PC-9 (cell line): ENCODE data around the gene TMEM219. TPM values are rescaled to one million over a fixed set of nuclear protein-coding genes. Genes with fewer than 3 reads are reported as not detected.

Experiments
- BruUV-seq: library from RNA; stranded (reverse); fragments of 400-500 nt; replicated peaks from 2 replicates; lab custom pipeline; 2021; lab: Mats Ljungman, UMichigan
- CTCF ChIA-PET: fragments of 300-600 bp; sonication (Branson Sonifier 250); formaldehyde crosslinking; loops from one replicate; lab custom pipeline; 2022; ENCODE audit warnings: antibody characterized with exemption; lab: Charles Lee
- POLR2A ChIA-PET: fragments of 300-600 bp; sonication (Branson Sonifier 250); formaldehyde crosslinking; loops from one replicate; lab custom pipeline; 2022; ENCODE audit warnings: antibody characterized with exemption; ENCODE audit not compliant: unreplicated experiment; lab: Charles Lee
- DNase-seq, 2 experiments: peaks; one replicate each; pipeline versions ENCODE4 v3.0.0 to v3.0.0-alpha.2; 2015 to 2022; ENCODE audit warnings: mixed read lengths in 1 of 2
- H2AFZ ChIP-seq: fragments of 200-600 bp; sonication (generic); 2 replicates; pipeline ENCODE4 v1.8.1; 2017; ENCODE audit warnings: antibody characterized with exemption
- H3F3A ChIP-seq: fragments of 200-600 bp; sonication (generic); 2 replicates; pipeline ENCODE4 v1.8.1; 2017; ENCODE audit warnings: antibody characterized with exemption, mild to moderate bottlenecking, low read depth; ENCODE audit not compliant: insufficient read depth
- H3K27ac ChIP-seq: fragments of 200-600 bp; sonication (generic); 2 replicates; pipeline ENCODE4 v1.6.1; 2016; ENCODE audit warnings: mixed run types
- H3K27me3 ChIP-seq: fragments of 200-600 bp; sonication (generic); 2 replicates; pipeline ENCODE4 v1.6.1; 2016; ENCODE audit warnings: low read depth, mixed run types; ENCODE audit not compliant: insufficient read depth
- H3K36me3 ChIP-seq: fragments of 200-600 bp; sonication (generic); 2 replicates; pipeline ENCODE4 v1.6.1; 2016; ENCODE audit warnings: low read depth, mixed run types
- H3K4me1 ChIP-seq: fragments of 200-600 bp; sonication (generic); replicated peaks from 2 replicates; pipeline ENCODE4 v1.6.1; 2016; ENCODE audit warnings: mixed run types; ENCODE audit not compliant: insufficient read depth
- H3K4me2 ChIP-seq: fragments of 200-600 bp; sonication (generic); 2 replicates; pipeline ENCODE4 v1.6.1; 2017; ENCODE audit warnings: mixed run types
- H3K4me3 ChIP-seq: fragments of 200-600 bp; sonication (generic); 2 replicates; pipeline ENCODE4 v1.6.1; 2016; ENCODE audit warnings: mixed run types
- H3K79me2 ChIP-seq: fragments of 200-600 bp; sonication (generic); 2 replicates; pipeline ENCODE4 v1.6.1; 2017; ENCODE audit warnings: low read depth, mixed run types
- H3K9me2 ChIP-seq: fragments of 200-600 bp; sonication (generic); 2 replicates; pipeline ENCODE4 v1.8.1; 2017; ENCODE audit warnings: mild to moderate bottlenecking; ENCODE audit not compliant: insufficient read depth
- H3K9me3 ChIP-seq: fragments of 200-600 bp; sonication (generic); 2 replicates; pipeline ENCODE4 v1.8.1; 2016; ENCODE audit warnings: low read depth; ENCODE audit not compliant: insufficient read depth
- H4K20me1 ChIP-seq: fragments of 200-600 bp; sonication (generic); 2 replicates; pipeline ENCODE4 v1.8.1; 2017; ENCODE audit not compliant: insufficient read depth
- EZH2 ChIP-seq: fragments of 200-600 bp; sonication (generic); IDR thresholded peaks from 2 replicates; pipeline ENCODE4 v1.8.0; 2017; ENCODE audit warnings: antibody characterized with exemption, low read depth
- intact Hi-C: fragments of 100-400 bp; cut with micrococcal nuclease; formaldehyde crosslinking; loops from one replicate; pipeline ENCODE4 v1.10.0; 2022; ENCODE audit not compliant: unreplicated experiment
- total RNA-seq: library from RNA; stranded (reverse); gene quantifications from 2 replicates; pipeline ENCODE4 v1.2.3, GENCODE V29; 2021
- TF ChIP-seq, protein P1 (sequence below): fragments of 200-600 bp; sonication (generic); conservative IDR thresholded peaks from 2 replicates; pipeline ENCODE4 v1.6.1; 2017; ENCODE audit warnings: mixed run types, antibody characterized with exemption, mild to moderate bottlenecking, moderate library complexity

The TMEM219 gene
- total RNA-seq, 1 experiment from 2014 or later = 141 TPM

DNA sequence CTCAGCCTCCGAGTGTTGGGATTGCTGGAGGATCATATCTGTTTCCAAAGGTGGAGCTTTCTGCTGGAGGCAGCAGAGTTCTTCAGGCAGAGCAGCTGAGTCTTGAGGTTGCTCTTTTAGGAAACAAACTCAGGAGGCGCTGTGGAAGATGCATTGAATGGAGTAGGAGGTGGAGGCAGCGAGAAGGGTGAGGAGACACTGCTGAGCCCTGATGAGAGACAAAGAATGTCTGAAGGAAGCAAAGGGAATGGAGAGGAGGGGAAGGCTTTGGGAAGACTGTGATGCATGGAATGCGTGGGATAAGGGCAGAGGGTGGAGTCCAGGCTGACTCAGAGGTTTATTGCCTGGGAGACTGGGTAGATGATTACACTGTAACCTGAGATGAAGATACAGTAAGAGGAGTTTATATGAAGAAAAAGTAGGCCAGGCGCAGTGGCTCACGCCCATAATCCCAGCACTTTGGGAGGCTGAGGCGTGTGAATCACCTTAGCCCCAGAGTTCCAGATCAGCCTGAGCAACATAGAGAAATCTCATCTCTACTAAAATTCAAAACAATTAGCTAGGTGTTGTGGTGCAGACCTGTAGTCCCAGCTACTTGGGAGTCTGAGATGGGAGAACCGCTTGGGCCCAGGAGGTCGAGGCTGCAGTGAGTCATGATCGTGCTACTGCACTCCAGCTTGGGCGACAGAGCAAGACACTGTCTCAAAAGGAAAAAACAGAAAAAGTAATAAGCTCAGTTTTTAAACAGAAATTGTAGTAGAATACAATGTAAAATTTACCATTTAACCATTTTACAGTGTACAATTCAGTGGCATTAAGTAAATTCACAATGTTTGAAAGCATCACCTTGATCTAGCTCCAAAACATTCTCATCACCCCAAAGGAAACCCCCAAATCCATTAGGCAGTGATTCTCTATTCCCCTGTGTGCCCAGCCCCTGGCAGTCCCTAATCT, 17.8 kb upstream of the TMEM219 start:
- Histone ChIP-seq H3K27me3 (no peaks in the 10 kb centered on the region), H3K4me2 (peak overlapping the region; percentile 80), H3K27ac (peak overlapping the region; percentile 94), H3K4me1 (peaks cover 26% of the 10 kb centered on the region), H4K20me1 (no peaks in the 10 kb centered on the region), H3K9me2 (no peaks in the 10 kb centered on the region), H2AFZ (peak overlapping the region; percentile 78), H3K9me3 (no peaks in the 10 kb centered on the region), H3F3A (peaks cover 32% of the 10 kb centered on the region), H3K4me3 (peak overlapping the region; percentile 47; the same call in 1 of the 2 replicates), H3K79me2 (no peaks in the 10 kb centered on the region), H3K36me3 (no peaks in the 10 kb centered on the region)
- intact Hi-C loops = loop anchor here (1.0 kb wide), 3 partner anchors 18 to 29 kb away; partner anchors contain the start of genes KCTD13, TAOK2 and TMEM219
- POLR2A ChIA-PET = interaction anchor here (0.5 to 1.6 kb wide), 12 partner anchors 16 to 1080 kb away, joined by 3 to 16 read pairs (median 4); partner anchors contain the start of genes KIF22, TAOK2 and TMEM219
- BruUV-seq = no TSS peak
- CTCF ChIA-PET = interaction anchor here (0.5 to 1.5 kb wide), 6 partner anchors 18 to 952 kb away, joined by 4 to 16 read pairs (median 8); partner anchors contain the start of genes KCTD13 and TMEM219
- TF ChIP-seq EZH2 = no peak
- TF ChIP-seq, protein P1, sequence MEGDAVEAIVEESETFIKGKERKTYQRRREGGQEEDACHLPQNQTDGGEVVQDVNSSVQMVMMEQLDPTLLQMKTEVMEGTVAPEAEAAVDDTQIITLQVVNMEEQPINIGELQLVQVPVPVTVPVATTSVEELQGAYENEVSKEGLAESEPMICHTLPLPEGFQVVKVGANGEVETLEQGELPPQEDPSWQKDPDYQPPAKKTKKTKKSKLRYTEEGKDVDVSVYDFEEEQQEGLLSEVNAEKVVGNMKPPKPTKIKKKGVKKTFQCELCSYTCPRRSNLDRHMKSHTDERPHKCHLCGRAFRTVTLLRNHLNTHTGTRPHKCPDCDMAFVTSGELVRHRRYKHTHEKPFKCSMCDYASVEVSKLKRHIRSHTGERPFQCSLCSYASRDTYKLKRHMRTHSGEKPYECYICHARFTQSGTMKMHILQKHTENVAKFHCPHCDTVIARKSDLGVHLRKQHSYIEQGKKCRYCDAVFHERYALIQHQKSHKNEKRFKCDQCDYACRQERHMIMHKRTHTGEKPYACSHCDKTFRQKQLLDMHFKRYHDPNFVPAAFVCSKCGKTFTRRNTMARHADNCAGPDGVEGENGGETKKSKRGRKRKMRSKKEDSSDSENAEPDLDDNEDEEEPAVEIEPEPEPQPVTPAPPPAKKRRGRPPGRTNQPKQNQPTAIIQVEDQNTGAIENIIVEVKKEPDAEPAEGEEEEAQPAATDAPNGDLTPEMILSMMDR = peak; percentile 69
- peak; percentile 92 to 99 for DNase-seq

DNA sequence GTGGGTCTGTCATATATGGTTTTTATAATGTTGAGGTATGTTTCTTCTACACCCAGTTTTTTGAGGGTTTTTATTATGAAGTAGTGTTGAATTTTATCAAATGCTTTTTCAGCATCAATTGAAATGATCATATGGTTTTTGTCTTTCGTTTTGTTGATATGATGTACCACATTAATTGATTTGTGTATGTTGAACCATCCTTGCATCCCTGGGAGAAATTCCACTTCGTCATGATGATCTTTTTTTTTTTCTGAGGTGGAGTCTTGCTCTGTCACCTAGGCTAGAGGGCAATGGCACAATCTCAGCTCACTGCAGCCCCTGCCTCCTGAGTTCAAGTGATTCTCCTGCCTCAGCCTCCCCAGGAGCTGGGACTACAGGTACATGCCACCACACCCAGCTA, 14.0 kb upstream of the TMEM219 start:
- TF ChIP-seq, protein P1 = no peak
- TF ChIP-seq EZH2 = no peak
- Histone ChIP-seq H3K79me2 (no peaks in the 10 kb centered on the region), H3K27me3 (no peaks in the 10 kb centered on the region), H3K36me3 (no peaks in the 10 kb centered on the region), H3K4me2 (no peak overlapping the region), H3K4me3 (no peak overlapping the region), H2AFZ (no peak overlapping the region), H3K4me1 (peaks cover 22% of the 10 kb centered on the region), H4K20me1 (no peaks in the 10 kb centered on the region), H3K27ac (no peak overlapping the region), H3K9me2 (no peaks in the 10 kb centered on the region), H3K9me3 (no peaks in the 10 kb centered on the region), H3F3A (peaks cover 24% of the 10 kb centered on the region)
- ChIA-PET CTCF (interaction anchor here (0.6 kb wide), 1 partner anchor 111 kb away, joined by 3 read pairs; no protein-coding TSS in a partner anchor), POLR2A (interaction anchor here (0.6 kb wide), 1 partner anchor 168 kb away, joined by 3 read pairs; no protein-coding TSS in a partner anchor)
- intact Hi-C loops = no loop called here
- BruUV-seq = no TSS peak
- DNase-seq = no peak

DNA sequence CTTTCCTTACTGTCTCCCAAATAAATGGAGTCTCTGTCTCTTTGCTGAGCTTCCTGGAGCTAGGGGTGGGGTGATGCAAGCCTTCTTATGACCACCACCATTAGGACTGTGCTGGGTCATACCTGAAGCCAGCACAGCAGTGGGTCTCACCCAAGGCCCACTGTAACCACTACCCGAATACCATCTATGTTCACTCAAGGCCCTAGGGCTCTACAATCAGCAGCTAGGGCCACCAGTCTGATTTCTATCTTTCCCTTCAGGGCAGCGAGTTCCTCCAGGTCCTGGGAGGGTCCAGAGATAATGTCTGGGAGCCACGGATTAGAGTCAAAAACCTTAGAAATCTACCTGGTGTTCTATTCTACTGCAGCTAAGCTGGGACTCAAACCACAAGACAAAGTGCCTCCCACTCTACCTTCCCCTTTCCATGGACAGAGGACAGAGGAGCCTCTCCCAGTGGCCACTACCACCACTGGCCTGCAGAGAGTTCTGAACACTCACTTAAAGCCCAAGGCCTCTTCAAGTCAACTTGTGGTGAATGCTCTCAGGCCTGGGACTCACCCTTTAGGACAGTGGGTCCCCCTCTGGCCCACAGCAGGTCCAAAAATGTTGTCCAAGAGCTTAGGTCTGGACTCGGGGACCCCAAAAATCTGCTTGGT, 10.9 kb upstream of the TMEM219 start:
- H3K79me2 ChIP-seq = no peaks in the 10 kb centered on the region
- H3K27ac ChIP-seq = no peak overlapping the region
- no TSS peak for BruUV-seq
- DNase-seq = no peak
- H3K4me1 ChIP-seq = no peaks in the 10 kb centered on the region
- intact Hi-C loops = no loop called here
- H3F3A ChIP-seq = no peaks in the 10 kb centered on the region; the same call in 1 of the 2 replicates
- no peaks in the 10 kb centered on the region for H4K20me1 ChIP-seq
- H3K27me3 ChIP-seq = no peaks in the 10 kb centered on the region
- ChIA-PET POLR2A (interaction anchor here (0.6 kb wide), 1 partner anchor 33 kb away, joined by 3 read pairs; no protein-coding TSS in a partner anchor), CTCF (interaction anchor here (0.5 kb wide), 1 partner anchor 11 kb away, joined by 3 read pairs; the partner anchor contains the start of gene TMEM219)
- H2AFZ ChIP-seq = no peak overlapping the region
- no peaks in the 10 kb centered on the region for H3K9me2 ChIP-seq
- no peak for TF ChIP-seq EZH2
- TF ChIP-seq, protein P1 = no peak
- no peaks in the 10 kb centered on the region for H3K9me3 ChIP-seq
- H3K4me2 ChIP-seq = no peak overlapping the region
- H3K36me3 ChIP-seq = no peaks in the 10 kb centered on the region
- H3K4me3 ChIP-seq = no peak overlapping the region
